ENCODE results near the gene ADRA2C. TPM values are rescaled to one million over a fixed set of nuclear protein-coding genes. Genes with fewer than 3 reads are reported as not detected.

Gene ADRA2C
- total RNA-seq, 1 donor from 2014 or later = 0.96 TPM

GRCh38 chr4:3756343-3757059 lies 9.7 kb upstream of the ADRA2C start:
- no peak for DNase-seq (ENCODE audit: low spot score)

- no peak for DNase-seq (ENCODE audit: low spot score)
Observed at GRCh38 chr4:3759236-3759635, 6.9 kb upstream of the ADRA2C start.

- no peak for DNase-seq (ENCODE audit: low spot score)
Observed at GRCh38 chr4:3760346-3760745, 5.8 kb upstream of the ADRA2C start.

- no peak for DNase-seq (ENCODE audit: low spot score)
Observed at GRCh38 chr4:3760841-3761240, 5.3 kb upstream of the ADRA2C start.

- DNase-seq (ENCODE audit: low spot score) = no peak
Observed at GRCh38 chr4:3762264-3762663, 3.9 kb upstream of the ADRA2C start.

DNA sequence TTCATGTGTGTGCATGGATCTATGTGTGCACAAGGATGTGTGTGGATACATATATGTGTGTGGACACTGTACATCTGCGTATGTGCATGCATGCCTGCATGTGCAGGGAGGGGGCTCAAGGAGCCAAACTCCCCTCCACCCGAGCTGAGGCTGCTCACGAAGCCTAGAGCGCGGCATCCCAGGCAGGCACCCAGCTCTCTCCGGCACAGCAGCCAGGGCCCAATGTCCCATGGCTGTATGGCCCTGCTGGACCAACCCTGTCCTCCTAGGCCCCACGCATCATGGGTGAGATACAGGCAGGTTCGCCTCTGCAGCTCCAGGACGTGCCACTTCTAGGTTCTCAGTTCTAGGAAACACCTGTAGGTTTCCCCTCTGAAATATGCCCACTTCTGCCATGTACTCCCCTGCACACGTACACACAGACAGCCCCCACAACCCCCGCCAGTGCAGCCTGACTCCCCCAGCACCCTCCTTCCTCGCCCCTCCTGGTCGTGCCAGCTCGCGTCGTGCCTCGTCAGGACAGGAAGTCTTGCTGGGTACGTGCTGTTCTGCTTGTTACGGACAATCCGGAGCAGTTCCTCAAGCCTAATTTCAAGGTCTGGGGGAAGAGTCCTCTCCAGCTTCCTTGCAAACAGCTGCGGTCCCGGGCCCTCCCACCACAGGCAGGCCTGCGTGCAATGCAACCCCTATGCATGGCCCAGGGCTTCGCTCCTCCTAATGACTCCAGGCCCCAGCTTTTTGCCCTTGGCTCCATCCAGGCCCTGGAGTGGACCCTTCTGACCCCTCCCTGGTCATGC lies 3.2 kb upstream of the ADRA2C start:
- DNase-seq (ENCODE audit: low spot score) = no peak

DNA sequence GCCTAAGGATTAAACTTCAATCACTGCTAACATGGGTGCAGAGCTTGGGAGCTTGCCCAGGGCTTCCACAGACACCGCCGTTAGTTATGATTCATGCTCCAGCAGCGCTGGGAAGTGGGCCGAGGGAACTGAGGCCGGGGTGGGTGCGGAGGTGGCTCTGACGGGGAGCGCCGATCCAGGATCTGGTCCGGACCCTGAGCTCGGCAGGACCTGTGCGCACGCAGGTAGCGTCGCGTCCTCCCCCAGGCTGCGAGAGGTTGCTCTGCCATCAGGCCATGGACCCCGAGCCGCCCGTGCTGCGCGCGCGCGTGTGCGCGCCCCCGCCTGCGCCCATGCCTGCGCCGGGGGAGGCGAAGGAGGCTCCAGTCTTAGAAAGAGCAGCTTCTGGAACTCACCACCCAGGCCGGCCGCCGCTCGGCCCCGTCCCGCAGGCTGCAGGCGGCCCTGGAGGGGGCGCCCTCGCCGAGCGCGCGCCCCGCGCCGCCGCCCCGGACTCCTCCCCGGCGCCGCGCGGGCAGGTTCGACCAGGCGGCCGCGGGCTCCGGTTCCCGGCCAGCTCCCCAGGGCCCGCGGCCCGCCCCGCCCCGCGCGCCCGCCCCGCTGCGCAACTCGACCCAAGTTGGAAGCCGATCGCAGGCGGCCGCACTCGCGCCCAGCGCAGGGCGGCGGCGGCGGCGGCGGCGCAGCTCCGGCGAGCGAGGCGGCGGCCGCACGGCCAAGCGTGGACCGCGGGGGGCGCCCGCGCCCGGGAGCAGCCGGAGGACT lies 732 bp upstream of the ADRA2C start:
- DNase-seq (ENCODE audit: low spot score) = peak; percentile 19

DNA sequence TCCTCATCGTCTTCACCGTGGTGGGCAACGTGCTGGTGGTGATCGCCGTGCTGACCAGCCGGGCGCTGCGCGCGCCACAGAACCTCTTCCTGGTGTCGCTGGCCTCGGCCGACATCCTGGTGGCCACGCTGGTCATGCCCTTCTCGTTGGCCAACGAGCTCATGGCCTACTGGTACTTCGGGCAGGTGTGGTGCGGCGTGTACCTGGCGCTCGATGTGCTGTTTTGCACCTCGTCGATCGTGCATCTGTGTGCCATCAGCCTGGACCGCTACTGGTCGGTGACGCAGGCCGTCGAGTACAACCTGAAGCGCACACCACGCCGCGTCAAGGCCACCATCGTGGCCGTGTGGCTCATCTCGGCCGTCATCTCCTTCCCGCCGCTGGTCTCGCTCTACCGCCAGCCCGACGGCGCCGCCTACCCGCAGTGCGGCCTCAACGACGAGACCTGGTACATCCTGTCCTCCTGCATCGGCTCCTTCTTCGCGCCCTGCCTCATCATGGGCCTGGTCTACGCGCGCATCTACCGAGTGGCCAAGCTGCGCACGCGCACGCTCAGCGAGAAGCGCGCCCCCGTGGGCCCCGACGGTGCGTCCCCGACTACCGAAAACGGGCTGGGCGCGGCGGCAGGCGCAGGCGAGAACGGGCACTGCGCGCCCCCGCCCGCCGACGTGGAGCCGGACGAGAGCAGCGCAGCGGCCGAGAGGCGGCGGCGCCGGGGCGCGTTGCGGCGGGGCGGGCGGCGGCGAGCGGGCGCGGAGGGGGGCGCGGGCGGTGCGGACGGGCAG lies 792 bp downstream of the ADRA2C start:
- DNase-seq (ENCODE audit: low spot score) = no peak

- peak; percentile 5 for DNase-seq (ENCODE audit: low spot score)
Observed at GRCh38 chr4:3767570-3768288, 1.5 kb downstream of the ADRA2C start.

GRCh38 chr4:3768842-3769641 lies 2.9 kb downstream of the ADRA2C start:
- DNase-seq (ENCODE audit: low spot score) = no peak

- no peak for DNase-seq (ENCODE audit: low spot score)
Observed at GRCh38 chr4:3769642-3770184, 3.5 kb downstream of the ADRA2C start.

- no peak for DNase-seq (ENCODE audit: low spot score)
Observed at GRCh38 chr4:3770323-3771163, 4.4 kb downstream of the ADRA2C start.

DNA sequence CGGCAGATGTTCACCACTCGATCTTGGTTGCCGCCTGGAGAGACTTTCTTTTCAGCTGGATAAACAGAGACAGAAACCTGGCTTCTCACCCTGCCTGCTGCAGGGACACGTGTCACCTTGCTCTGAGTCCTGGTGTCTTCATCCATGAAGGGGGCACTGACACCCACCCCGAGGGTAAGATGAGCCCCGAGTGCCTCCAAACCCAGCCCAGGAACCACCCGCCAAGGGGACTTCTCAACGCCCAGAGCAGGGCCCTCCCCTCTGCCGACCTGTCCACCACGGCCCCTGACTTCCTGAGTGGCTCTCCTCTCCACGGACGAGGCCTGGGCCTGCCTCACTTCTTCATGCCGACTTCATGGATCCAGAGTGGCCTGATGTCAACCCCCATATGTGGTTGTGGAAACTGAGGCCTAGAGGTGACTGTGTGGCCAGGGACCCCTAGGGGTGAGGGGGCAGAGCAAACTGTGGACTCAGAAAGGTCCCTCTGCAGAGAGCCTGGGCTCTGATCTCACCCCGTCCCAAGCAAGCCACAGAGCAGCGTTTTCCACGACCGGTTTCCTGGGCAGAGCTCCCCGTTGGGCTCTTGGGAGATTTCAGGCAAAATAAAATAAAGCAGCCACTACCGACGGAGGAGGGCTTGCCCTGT lies 5.1 kb downstream of the ADRA2C start:
- no peak for DNase-seq (ENCODE audit: low spot score)

GRCh38 chr4:3771939-3772495 lies 5.8 kb downstream of the ADRA2C start:
- no peak for DNase-seq (ENCODE audit: low spot score)

- no peak for DNase-seq (ENCODE audit: low spot score)
Observed at GRCh38 chr4:3772632-3773031, 6.4 kb downstream of the ADRA2C start.

GRCh38 chr4:3773552-3774001 lies 7.4 kb downstream of the ADRA2C start:
- no peak for DNase-seq (ENCODE audit: low spot score)

- DNase-seq (ENCODE audit: low spot score) = no peak
Observed at GRCh38 chr4:3774253-3774883, 8.2 kb downstream of the ADRA2C start.
